Pancreas (tissue), 10 donors: ENCODE measurements around the gene GNG2. TPM values are rescaled to one million over a fixed set of nuclear protein-coding genes. Genes with fewer than 3 reads are reported as not detected.
A peak's percentile ranks its signal among the peaks of the same experiment; 100 is the strongest.

ENCODE experiments used
- ATAC-seq, 4 donors: fragments of 200-7000 bp; cut with Tn5 transposase; one replicate each; pipeline versions ENCODE4 v1.8.0 to v1.9.1; 2020; ENCODE audit warnings: mild to moderate bottlenecking in 4 of 4, moderate library complexity in 4 of 4
- DNase-seq, 6 donors: peaks; one replicate each; pipeline ENCODE4 v3.0.0-alpha.2; 2020
- FAIRE-seq: peaks from 2 replicates; lab custom pipeline; 2012; peaks lifted over from hg19 to GRCh38; lab: Jason Lieb, UNC
- H3K27ac ChIP-seq, 4 donors: fragments of 200-600 bp; sonication (generic); 1 replicate in 3 of 4; 2 replicates in 1 of 4; pipeline versions ENCODE4 v1.5.0 to v1.8.0; 2020
- H3K27me3 ChIP-seq, 4 donors: fragments of 200-600 bp; one replicate each; pipeline ENCODE4 v1.8.0; 2021
- H3K36me3 ChIP-seq, 3 donors: fragments of 200-600 bp; sonication (generic) in 1 of 3; one replicate each; pipeline versions ENCODE4 v1.5.0 to v1.8.0; 2020 to 2021
- H3K4me1 ChIP-seq, 3 donors: fragments of 200-600 bp; one replicate each; pipeline ENCODE4 v1.8.0; 2021
- H3K4me3 ChIP-seq, 4 donors: fragments of 200-600 bp; sonication (generic) in 2 of 4; one replicate each; pipeline versions ENCODE4 v1.5.0 to v1.8.0; 2020 to 2021
- H3K9me3 ChIP-seq, 4 donors: fragments of 200-600 bp; one replicate each; pipeline ENCODE4 v1.8.0; 2021
- WGBS, 2 donors: extraction: QIAGEN DNeasy Blood & Tissue Kit; methylation state at CpG; one replicate each; pipeline ENCODE4 v1.1.7; 2013; 5-methylcytosine and 5-hydroxymethylcytosine counted together
- intact Hi-C, 3 donors: fragments of 100-400 bp; cut with DNase I; formaldehyde crosslinking; loops; one replicate each; pipeline versions ENCODE4 v1.11.1 to v1.14.2; 2022
- polyA plus RNA-seq, 2 donors: library from polyadenylated mRNA; stranded (reverse); fragments of 200-250 nt; gene quantifications; one replicate each; pipeline ENCODE4 v1.2.3, GENCODE V29; 2013
- total RNA-seq, 6 donors: library from RNA; stranded (reverse); fragmentation: NEBNext Ultra II Directional in 4 of 6; extraction: Animal tissue kit (Norgen Biotek cat#: 25700) in 4 of 6; gene quantifications; one replicate each; pipeline versions ENCODE4 v1.2.1 to v1.2.4, GENCODE V29; 2021 to 2023
- TF ChIP-seq, protein P1 (sequence below), 4 donors: fragments of 200-600 bp; sonication (generic) in 3 of 4; IDR thresholded peaks; one replicate each; pipeline versions ENCODE4 v1.5.0 to v1.8.0; 2021; ENCODE audit warnings: antibody characterized with exemption in 4 of 4
- donor health status: healthy with polysubstance abuse.
- donor health status: DM: no; HTN: no; CAD: no; lungs with moderate emphysema.
- donor health status: DM: no; HTN: no; CAD: no.
- donor health status: control.
- donor health status: control.
- donor health status: Bipolar disorder and iron deficiency.
- donor health status: DM: yes; HTN: yes; CAD: no.
- donor health status: DM: no; HTN: no; CAD: no.
- donor health status: DM: no; HTN: no; CAD: no.
- donor health status: DM: yes; HTN: yes; CAD: no.

The GNG2 gene
- total and polyA plus RNA-seq, 8 donors, result 1.7 to 23.0 (median 7.0) TPM

GRCh38 chr14:51828017-51828797, 32.2 kb upstream of the GNG2 start:
- TF ChIP-seq, protein P1, sequence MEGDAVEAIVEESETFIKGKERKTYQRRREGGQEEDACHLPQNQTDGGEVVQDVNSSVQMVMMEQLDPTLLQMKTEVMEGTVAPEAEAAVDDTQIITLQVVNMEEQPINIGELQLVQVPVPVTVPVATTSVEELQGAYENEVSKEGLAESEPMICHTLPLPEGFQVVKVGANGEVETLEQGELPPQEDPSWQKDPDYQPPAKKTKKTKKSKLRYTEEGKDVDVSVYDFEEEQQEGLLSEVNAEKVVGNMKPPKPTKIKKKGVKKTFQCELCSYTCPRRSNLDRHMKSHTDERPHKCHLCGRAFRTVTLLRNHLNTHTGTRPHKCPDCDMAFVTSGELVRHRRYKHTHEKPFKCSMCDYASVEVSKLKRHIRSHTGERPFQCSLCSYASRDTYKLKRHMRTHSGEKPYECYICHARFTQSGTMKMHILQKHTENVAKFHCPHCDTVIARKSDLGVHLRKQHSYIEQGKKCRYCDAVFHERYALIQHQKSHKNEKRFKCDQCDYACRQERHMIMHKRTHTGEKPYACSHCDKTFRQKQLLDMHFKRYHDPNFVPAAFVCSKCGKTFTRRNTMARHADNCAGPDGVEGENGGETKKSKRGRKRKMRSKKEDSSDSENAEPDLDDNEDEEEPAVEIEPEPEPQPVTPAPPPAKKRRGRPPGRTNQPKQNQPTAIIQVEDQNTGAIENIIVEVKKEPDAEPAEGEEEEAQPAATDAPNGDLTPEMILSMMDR (IDR thresholded peaks at IDR 0.05), result no peak
- FAIRE-seq (no peak), DNase-seq (no peak), ATAC-seq (peak in 2 of 4 donors; percentile 34 to 51)
- intact Hi-C loops, result no loop called here
- no peak overlapping the region for H3K27ac ChIP-seq
- WGBS, 2 donors, result 43 to 44% methylated on average over 8 of the region's 8 CpGs
- H3K36me3 ChIP-seq, result no peaks in the 10 kb centered on the region
- no peaks in the 10 kb centered on the region for H3K9me3 ChIP-seq
- no peaks in the 10 kb centered on the region for H3K27me3 ChIP-seq
- no peaks in the 10 kb centered on the region for H3K4me1 ChIP-seq
- no peak overlapping the region for H3K4me3 ChIP-seq

GRCh38 chr14:51834240-51834639, 26.2 kb upstream of the GNG2 start:
- H3K9me3 ChIP-seq, result no peaks in the 10 kb centered on the region
- no peaks in the 10 kb centered on the region for H3K36me3 ChIP-seq
- H3K27me3 ChIP-seq, result no peaks in the 10 kb centered on the region
- WGBS, 2 donors, result 57 to 65% methylated on average over 8 of the region's 8 CpGs
- ATAC-seq, result peak in 1 of 4 donors; percentile 35
- intact Hi-C loops, result no loop called here
- no peak overlapping the region for H3K4me3 ChIP-seq
- H3K27ac ChIP-seq, result no peak overlapping the region
- TF ChIP-seq, protein P1 (IDR thresholded peaks at IDR 0.05), result no peak
- FAIRE-seq, result no peak
- DNase-seq, result no peak
- H3K4me1 ChIP-seq, result no peaks in the 10 kb centered on the region

- H3K27ac ChIP-seq, result no peak overlapping the region
- DNase-seq, result no peak
- no peak overlapping the region for H3K4me3 ChIP-seq
- H3K36me3 ChIP-seq, result no peaks in the 10 kb centered on the region
- TF ChIP-seq, protein P1 (IDR thresholded peaks at IDR 0.05), result no peak
- H3K4me1 ChIP-seq, result no peaks in the 10 kb centered on the region
- H3K9me3 ChIP-seq, result no peaks in the 10 kb centered on the region
- FAIRE-seq, result no peak
- ATAC-seq, result no peak
- intact Hi-C loops, result no loop called here
- H3K27me3 ChIP-seq, result no peaks in the 10 kb centered on the region
Measured at GRCh38 chr14:51836417-51836816, 24.0 kb upstream of the GNG2 start.

GRCh38 chr14:51844081-51844881, 16.1 kb upstream of the GNG2 start:
- no peaks in the 10 kb centered on the region for H3K36me3 ChIP-seq
- no peak for DNase-seq
- H3K27me3 ChIP-seq, result no peaks in the 10 kb centered on the region
- no peak overlapping the region for H3K27ac ChIP-seq
- no peaks in the 10 kb centered on the region for H3K9me3 ChIP-seq
- H3K4me1 ChIP-seq, result no peaks in the 10 kb centered on the region
- no peak overlapping the region for H3K4me3 ChIP-seq
- 67 to 72% methylated on average over 6 of the region's 6 CpGs for WGBS, 2 donors
- FAIRE-seq, result no peak
- intact Hi-C loops, result no loop called here
- ATAC-seq, result no peak
- TF ChIP-seq, protein P1 (IDR thresholded peaks at IDR 0.05), result no peak
